Esophagus (tissue), 2 donors: ENCODE results near the gene MAGEB10. TPM values are rescaled to one million over a fixed set of nuclear protein-coding genes. Genes with fewer than 3 reads are reported as not detected.

Source experiments
- H3K27ac ChIP-seq, 2 donors: one replicate each; pipeline ENCODE4 v1.5.1; 2013; ENCODE audit warnings: low read depth in 2 of 2, mild to moderate bottlenecking in 2 of 2, inconsistent platforms in 1 of 2, low read length in 1 of 2, moderate library complexity in 1 of 2
- H3K27me3 ChIP-seq, 2 donors: one replicate each; pipeline ENCODE4 v1.6.1; 2013; ENCODE audit warnings: low read length in 2 of 2, control low read depth in 1 of 2, mild to moderate bottlenecking in 1 of 2; ENCODE audit not compliant: insufficient read depth in 2 of 2, control insufficient read depth in 1 of 2
- H3K36me3 ChIP-seq, 2 donors: one replicate each; pipeline ENCODE4 v1.6.1; 2013; ENCODE audit warnings: low read length in 1 of 2; ENCODE audit not compliant: control insufficient read depth in 2 of 2, insufficient read depth in 2 of 2
- H3K4me1 ChIP-seq, 2 donors: one replicate each; pipeline ENCODE4 v1.6.1; 2013; ENCODE audit warnings: low read length in 1 of 2; ENCODE audit not compliant: control insufficient read depth in 2 of 2, insufficient read depth in 2 of 2
- H3K4me3 ChIP-seq, 2 donors: one replicate each; pipeline ENCODE4 v1.5.1; 2013; ENCODE audit warnings: low read length in 2 of 2, mild to moderate bottlenecking in 2 of 2, low read depth in 1 of 2, moderate library complexity in 1 of 2
- H3K9me3 ChIP-seq, 2 donors: one replicate each; pipeline ENCODE4 v1.6.1; 2013; ENCODE audit warnings: mild to moderate bottlenecking in 2 of 2, low read depth in 1 of 2, low read length in 1 of 2, moderate library complexity in 1 of 2; ENCODE audit not compliant: control insufficient read depth in 2 of 2, insufficient read depth in 1 of 2
- WGBS, 2 donors: extraction: QIAGEN DNeasy Blood & Tissue Kit; methylation state at CpG; one replicate each; pipeline ENCODE4 v1.1.7; 2013; 5-methylcytosine and 5-hydroxymethylcytosine counted together
- polyA plus RNA-seq, 2 donors: library from polyadenylated mRNA; stranded (reverse); fragments of 200-250 nt; gene quantifications; one replicate each; pipeline ENCODE4 v1.2.3, GENCODE V29; 2013
- donor health status: healthy with polysubstance abuse.
- donor health status: Bipolar disorder and iron deficiency.

MAGEB10 gene
- polyA plus RNA-seq, 2 donors, result not detected

GRCh38 chrX:27823812-27824211 lies 16.0 kb downstream of the MAGEB10 start:
- no peaks in the 10 kb centered on the region for H3K27me3 ChIP-seq
- no peak overlapping the region for H3K4me3 ChIP-seq
- no peaks in the 10 kb centered on the region for H3K36me3 ChIP-seq
- no peaks in the 10 kb centered on the region for H3K9me3 ChIP-seq
- no peaks in the 10 kb centered on the region for H3K4me1 ChIP-seq
- no peak overlapping the region for H3K27ac ChIP-seq
- 23 to 75% methylated on average over 1 of the region's 1 CpG for WGBS, 2 donors

DNA sequence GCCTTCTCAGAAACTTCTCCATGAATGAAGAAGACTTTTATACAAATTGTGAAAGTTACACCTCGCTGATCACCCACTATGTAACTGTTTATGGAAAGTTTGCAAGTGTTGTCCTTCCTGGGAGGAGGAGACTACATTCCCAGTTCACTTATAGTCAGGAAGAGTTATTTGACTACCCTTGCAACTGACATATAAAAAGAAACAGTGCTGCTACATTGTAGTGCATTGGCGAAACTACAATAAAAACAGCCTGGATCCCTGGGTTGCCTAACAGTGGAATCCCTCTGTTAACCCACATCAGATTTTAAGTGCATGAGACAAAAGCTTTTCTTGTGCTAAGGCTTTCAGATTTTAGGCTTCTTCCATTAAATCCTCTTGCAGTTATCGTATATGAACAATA lies 30.4 kb downstream of the MAGEB10 start:
- Histone ChIP-seq H3K27ac (no peak overlapping the region), H3K4me1 (no peaks in the 10 kb centered on the region)
- 79 to 83% methylated on average over 3 of the region's 3 CpGs for WGBS, 2 donors

GRCh38 chrX:27840881-27841280 lies 33.1 kb downstream of the MAGEB10 start:
- no peak overlapping the region for H3K27ac ChIP-seq
- H3K9me3 ChIP-seq, result no peaks in the 10 kb centered on the region
- WGBS, 2 donors, result 63 to 81% methylated on average over 3 of the region's 3 CpGs
- H3K4me1 ChIP-seq, result no peaks in the 10 kb centered on the region
- no peaks in the 10 kb centered on the region for H3K36me3 ChIP-seq
- H3K27me3 ChIP-seq, result no peaks in the 10 kb centered on the region
- H3K4me3 ChIP-seq, result no peak overlapping the region

More for the DNA sequence above, 30.4 kb downstream of the MAGEB10 start:
- Histone ChIP-seq H3K4me3 (no peak overlapping the region), H3K9me3 (no peaks in the 10 kb centered on the region), H3K27me3 (no peaks in the 10 kb centered on the region), H3K36me3 (no peaks in the 10 kb centered on the region)

GRCh38 chrX:27842859-27843258 lies 35.1 kb downstream of the MAGEB10 start:
- Histone ChIP-seq H3K4me3 (no peak overlapping the region), H3K9me3 (no peaks in the 10 kb centered on the region), H3K36me3 (no peaks in the 10 kb centered on the region), H3K27ac (no peak overlapping the region), H3K27me3 (no peaks in the 10 kb centered on the region), H3K4me1 (no peaks in the 10 kb centered on the region)
- WGBS, 2 donors, result 55 to 85% methylated on average over 4 of the region's 4 CpGs

GRCh38 chrX:27860337-27860736 lies 52.5 kb downstream of the MAGEB10 start:
- Histone ChIP-seq H3K4me3 (no peak overlapping the region), H3K27me3 (no peaks in the 10 kb centered on the region), H3K27ac (no peak overlapping the region), H3K9me3 (no peaks in the 10 kb centered on the region), H3K36me3 (no peaks in the 10 kb centered on the region), H3K4me1 (no peaks in the 10 kb centered on the region)

GRCh38 chrX:27863809-27864208 lies 56.0 kb downstream of the MAGEB10 start:
- H3K4me3 ChIP-seq, result no peak overlapping the region
- no peaks in the 10 kb centered on the region for H3K9me3 ChIP-seq
- 46% methylated on average over 34 to 35 of the region's 35 CpGs for WGBS, 2 donors
- no peaks in the 10 kb centered on the region for H3K27me3 ChIP-seq
- H3K36me3 ChIP-seq, result no peaks in the 10 kb centered on the region
- H3K4me1 ChIP-seq, result no peaks in the 10 kb centered on the region
- H3K27ac ChIP-seq, result no peak overlapping the region

Other genes starting within 250 kb of the MAGEB10 start
- not detected for gene DCAF8L2, start 217.6 kb upstream of the MAGEB10 start, polyA plus RNA-seq
- not detected for gene DCAF8L1, start 173.5 kb downstream of the MAGEB10 start, polyA plus RNA-seq